AG08395 (cell line): ENCODE data around the gene FDX1.

Experiments used
- DNase-seq: peaks from one replicate; pipeline ENCODE4 v3.0.0; 2012; ENCODE audit warnings: mixed read lengths, low spot score

Gene FDX1

GRCh38 chr11:110468121-110468520 lies 38.4 kb downstream of the FDX1 start:
- no peak for DNase-seq

GRCh38 chr11:110469127-110469526 lies 39.4 kb downstream of the FDX1 start:
- DNase-seq: no peak

GRCh38 chr11:110470716-110471115 lies 41.0 kb downstream of the FDX1 start:
- DNase-seq: no peak

GRCh38 chr11:110471371-110471770 lies 41.6 kb downstream of the FDX1 start:
- DNase-seq: peak; percentile 14

- no peak for DNase-seq
Observed at GRCh38 chr11:110472858-110473257, 43.1 kb downstream of the FDX1 start.

- DNase-seq: no peak
Observed at GRCh38 chr11:110473706-110474105, 44.0 kb downstream of the FDX1 start.

GRCh38 chr11:110474578-110474977 lies 44.8 kb downstream of the FDX1 start:
- no peak for DNase-seq

- no peak for DNase-seq
Observed at GRCh38 chr11:110475671-110476070, 45.9 kb downstream of the FDX1 start.

GRCh38 chr11:110478410-110478809 lies 48.7 kb downstream of the FDX1 start:
- no peak for DNase-seq

- DNase-seq: peak; percentile 35
Observed at GRCh38 chr11:110479108-110480101, 49.7 kb downstream of the FDX1 start.

- no peak for DNase-seq
Observed at GRCh38 chr11:110481523-110481922, 51.8 kb downstream of the FDX1 start.

- DNase-seq: no peak
Observed at GRCh38 chr11:110486156-110486555, 56.4 kb downstream of the FDX1 start.

GRCh38 chr11:110488446-110488845 lies 58.7 kb downstream of the FDX1 start:
- DNase-seq: no peak

- peak; percentile 83 for DNase-seq
Observed at GRCh38 chr11:110490886-110491285, 61.1 kb downstream of the FDX1 start.

GRCh38 chr11:110491577-110492320 lies 62.0 kb downstream of the FDX1 start:
- no peak for DNase-seq

- DNase-seq: no peak
Observed at GRCh38 chr11:110492321-110492685, 62.6 kb downstream of the FDX1 start.

GRCh38 chr11:110493346-110493745 lies 63.6 kb downstream of the FDX1 start:
- no peak for DNase-seq

GRCh38 chr11:110497231-110497978 lies 67.7 kb downstream of the FDX1 start:
- no peak for DNase-seq

GRCh38 chr11:110501428-110501827 lies 71.7 kb downstream of the FDX1 start:
- no peak for DNase-seq

GRCh38 chr11:110505528-110506284 lies 76.0 kb downstream of the FDX1 start:
- DNase-seq: no peak

GRCh38 chr11:110507328-110507727 lies 77.6 kb downstream of the FDX1 start:
- no peak for DNase-seq

- DNase-seq: no peak
Observed at GRCh38 chr11:110508786-110509185, 79.0 kb downstream of the FDX1 start.
